ENCODE measurements around the gene XYLT1.
A peak's percentile ranks its signal among the peaks of the same experiment; 100 is the strongest.
"Not testable (repeated sequence)": the region's sequence is repeated elsewhere in the genome, so short reads cannot be mapped to it uniquely, and the experiment has no call there.

XYLT1 gene

DNA sequence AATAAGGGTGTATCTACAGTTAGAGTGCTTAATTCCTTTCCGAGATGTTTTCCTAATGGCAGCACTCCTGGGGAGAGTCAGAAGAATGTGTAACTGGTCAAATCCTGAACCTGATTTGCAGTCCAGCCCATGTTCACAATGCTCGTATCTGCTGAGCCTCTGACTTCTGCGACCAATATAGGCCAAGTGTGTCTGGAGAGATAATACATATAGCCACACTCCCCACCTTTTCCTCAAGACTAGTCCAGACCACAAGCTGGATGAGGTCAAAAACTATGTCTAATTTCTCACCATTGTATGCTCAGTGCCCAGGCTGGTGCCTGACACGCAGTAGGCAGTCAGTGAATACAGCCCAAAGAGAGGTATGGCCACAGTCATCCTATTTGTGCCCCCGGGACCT lies 58.0 kb downstream of the XYLT1 start:
- TF ChIP-seq FOXP2 (optimal IDR thresholded peaks at IDR 0.05; ENCODE audit: control extremely low read depth, extremely low read length, insufficient read depth) (no peak), EZH2 (IDR thresholded peaks at IDR 0.05) (no peak), POLR2AphosphoS5 (IDR thresholded peaks at IDR 0.05; ENCODE audit: borderline replicate concordance, low read depth, low read length) (no peak)
- no peak overlapping the region for H3K9ac ChIP-seq (ENCODE audit: insufficient read length)
- H3K9me3 ChIP-seq (ENCODE audit: low read depth, low read length), result no peaks in the 10 kb centered on the region
- no peaks in the 10 kb centered on the region for H3K36me3 ChIP-seq (ENCODE audit: insufficient read depth, low read length)
- DNase-seq (ENCODE audit: low read depth, low spot score), result no peak
- no peak overlapping the region for H3K27ac ChIP-seq
- H3K4me3 ChIP-seq, result no peak overlapping the region

DNA sequence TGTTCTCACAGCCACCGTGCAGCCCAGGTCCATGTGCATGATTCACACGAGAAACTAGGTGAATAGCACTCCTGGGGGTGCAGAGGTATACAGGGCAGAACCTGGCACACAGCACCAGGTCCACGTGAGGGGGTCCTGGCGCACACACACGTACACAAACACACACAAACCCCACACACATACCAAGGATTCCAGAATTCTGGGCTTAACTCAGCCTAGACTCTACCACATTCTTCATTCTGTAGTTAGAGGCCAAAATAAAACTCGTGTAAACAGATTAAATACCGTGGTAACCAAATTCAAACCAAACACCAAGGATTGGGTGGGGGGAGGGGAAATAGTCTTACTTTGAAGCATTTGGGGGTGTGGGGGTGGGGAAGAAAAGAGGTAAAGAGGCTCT lies 58.5 kb downstream of the XYLT1 start:
- no peak overlapping the region for H3K9ac ChIP-seq (ENCODE audit: insufficient read length)
- TF ChIP-seq EZH2 (IDR thresholded peaks at IDR 0.05) (no peak), POLR2AphosphoS5 (IDR thresholded peaks at IDR 0.05; ENCODE audit: borderline replicate concordance, low read depth, low read length) (no peak), FOXP2 (optimal IDR thresholded peaks at IDR 0.05; ENCODE audit: control extremely low read depth, extremely low read length, insufficient read depth) (no peak)
- H3K36me3 ChIP-seq (ENCODE audit: insufficient read depth, low read length), result no peaks in the 10 kb centered on the region
- H3K9me3 ChIP-seq (ENCODE audit: low read depth, low read length), result no peaks in the 10 kb centered on the region
- no peak for DNase-seq (ENCODE audit: low read depth, low spot score)
- H3K27ac ChIP-seq, result no peak overlapping the region
- H3K4me3 ChIP-seq, result no peak overlapping the region

DNA sequence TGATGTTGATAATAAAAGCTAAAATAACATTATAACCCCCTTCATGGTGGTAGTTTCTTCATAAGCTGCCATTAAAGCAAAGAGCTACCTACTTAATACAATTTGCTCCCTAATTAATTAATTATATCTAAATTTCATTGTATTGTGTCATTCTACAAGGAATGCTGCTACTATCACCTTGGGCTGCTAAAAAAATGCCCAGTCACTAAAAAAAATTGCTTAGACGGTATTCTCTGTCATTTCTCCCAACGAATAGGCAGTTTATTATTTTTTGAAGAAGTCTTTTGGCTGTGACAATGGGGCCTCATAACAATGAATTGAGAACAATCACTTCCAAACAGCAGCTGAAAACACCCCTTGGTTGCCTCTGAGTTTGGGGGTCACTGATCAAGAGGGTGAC lies 59.5 kb downstream of the XYLT1 start:
- H3K27ac ChIP-seq, result no peak overlapping the region
- no peak for DNase-seq (ENCODE audit: low read depth, low spot score)
- TF ChIP-seq POLR2AphosphoS5 (IDR thresholded peaks at IDR 0.05; ENCODE audit: borderline replicate concordance, low read depth, low read length), result no peak
- TF ChIP-seq EZH2 (IDR thresholded peaks at IDR 0.05), result no peak
- no peak for TF ChIP-seq FOXP2 (optimal IDR thresholded peaks at IDR 0.05; ENCODE audit: control extremely low read depth, extremely low read length, insufficient read depth)
- H3K4me3 ChIP-seq, result no peak overlapping the region
- H3K9me3 ChIP-seq (ENCODE audit: low read depth, low read length), result no peaks in the 10 kb centered on the region
- H3K36me3 ChIP-seq (ENCODE audit: insufficient read depth, low read length), result no peaks in the 10 kb centered on the region
- no peak overlapping the region for H3K9ac ChIP-seq (ENCODE audit: insufficient read length)

DNA sequence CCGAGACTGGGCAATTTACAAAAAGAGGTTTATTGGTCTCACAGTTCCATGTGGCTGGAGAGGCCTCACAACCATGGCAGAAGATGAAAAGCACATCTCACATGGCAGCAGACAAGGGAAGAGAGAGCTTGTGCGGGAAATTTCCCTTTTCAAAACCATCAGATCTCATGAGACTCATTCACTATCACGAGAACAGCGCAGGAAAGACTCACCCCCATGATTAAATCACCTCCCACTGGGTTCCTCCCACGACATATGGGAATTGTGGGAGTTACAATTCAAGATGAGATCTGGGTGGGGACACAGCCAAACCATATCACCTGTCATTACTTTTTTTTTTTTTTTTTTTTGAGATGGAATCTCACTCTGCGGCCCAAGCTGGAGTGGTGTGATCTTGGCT lies 60.4 kb downstream of the XYLT1 start:
- not testable (repeated sequence) for DNase-seq (ENCODE audit: low read depth, low spot score); H3K27ac ChIP-seq

DNA sequence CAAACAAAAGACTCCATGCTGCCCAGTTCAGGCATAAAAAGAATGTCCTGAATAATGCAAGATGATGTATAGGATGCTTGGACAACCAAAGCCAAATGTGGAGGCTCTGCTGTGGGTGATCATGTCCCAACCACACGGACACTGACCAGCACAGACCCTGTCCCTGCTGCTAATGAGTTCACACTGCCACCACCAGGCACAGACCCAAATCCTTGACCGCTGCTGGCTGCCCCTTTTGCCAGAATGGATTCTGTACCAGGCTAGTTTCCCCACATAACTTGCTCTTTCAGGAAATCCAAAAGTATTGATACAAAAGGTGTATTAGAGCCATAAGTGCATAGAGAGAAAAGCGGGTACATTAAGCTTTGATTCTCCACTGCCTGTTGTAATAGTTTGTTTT lies 60.9 kb downstream of the XYLT1 start:
- Histone ChIP-seq H3K9ac (ENCODE audit: insufficient read length) (no peak overlapping the region), H3K36me3 (ENCODE audit: insufficient read depth, low read length) (no peaks in the 10 kb centered on the region), H3K4me3 (no peak overlapping the region), H3K9me3 (ENCODE audit: low read depth, low read length) (no peaks in the 10 kb centered on the region), H3K27ac (no peak overlapping the region)
- TF ChIP-seq POLR2AphosphoS5 (IDR thresholded peaks at IDR 0.05; ENCODE audit: borderline replicate concordance, low read depth, low read length) (no peak), EZH2 (IDR thresholded peaks at IDR 0.05) (no peak), FOXP2 (optimal IDR thresholded peaks at IDR 0.05; ENCODE audit: control extremely low read depth, extremely low read length, insufficient read depth) (no peak)
- DNase-seq (ENCODE audit: low read depth, low spot score), result no peak

More for the DNA sequence above, 60.4 kb downstream of the XYLT1 start:
- H3K4me3 ChIP-seq; H3K9ac ChIP-seq (ENCODE audit: insufficient read length); H3K36me3 ChIP-seq (ENCODE audit: insufficient read depth, low read length); H3K9me3 ChIP-seq (ENCODE audit: low read depth, low read length): not testable (repeated sequence)

DNA sequence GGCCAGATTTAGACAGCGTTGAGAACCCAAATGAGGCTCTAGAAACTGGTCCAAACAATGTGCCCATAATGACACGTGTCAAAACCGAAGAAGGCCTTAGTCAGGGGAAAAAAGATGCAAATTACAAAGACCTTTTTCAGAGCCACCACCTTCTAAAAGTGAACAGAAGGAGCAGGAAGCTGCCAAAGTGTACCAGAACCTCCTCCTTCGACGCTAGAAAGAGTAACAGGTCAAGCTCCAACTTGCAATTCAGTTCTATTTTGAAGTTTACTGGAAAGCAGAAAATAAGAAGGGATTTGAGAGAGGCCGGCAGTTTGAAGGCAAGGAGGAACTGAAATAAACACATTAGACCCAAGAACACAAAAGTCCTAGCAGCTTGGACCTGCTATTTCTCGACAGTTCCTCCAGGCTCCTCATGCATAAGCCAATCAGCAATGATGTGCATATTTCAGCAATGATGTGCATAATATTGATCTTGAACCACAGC lies 61.8 kb downstream of the XYLT1 start:
- DNase-seq (ENCODE audit: low read depth, low spot score), result no peak
- H3K4me3 ChIP-seq, result no peak overlapping the region
- no peak overlapping the region for H3K9ac ChIP-seq (ENCODE audit: insufficient read length)
- no peak for TF ChIP-seq FOXP2 (optimal IDR thresholded peaks at IDR 0.05; ENCODE audit: control extremely low read depth, extremely low read length, insufficient read depth)
- no peak for TF ChIP-seq POLR2AphosphoS5 (IDR thresholded peaks at IDR 0.05; ENCODE audit: borderline replicate concordance, low read depth, low read length)
- no peak for TF ChIP-seq EZH2 (IDR thresholded peaks at IDR 0.05)
- no peaks in the 10 kb centered on the region for H3K9me3 ChIP-seq (ENCODE audit: low read depth, low read length)
- H3K27ac ChIP-seq, result no peak overlapping the region
- H3K36me3 ChIP-seq (ENCODE audit: insufficient read depth, low read length), result no peaks in the 10 kb centered on the region

DNA sequence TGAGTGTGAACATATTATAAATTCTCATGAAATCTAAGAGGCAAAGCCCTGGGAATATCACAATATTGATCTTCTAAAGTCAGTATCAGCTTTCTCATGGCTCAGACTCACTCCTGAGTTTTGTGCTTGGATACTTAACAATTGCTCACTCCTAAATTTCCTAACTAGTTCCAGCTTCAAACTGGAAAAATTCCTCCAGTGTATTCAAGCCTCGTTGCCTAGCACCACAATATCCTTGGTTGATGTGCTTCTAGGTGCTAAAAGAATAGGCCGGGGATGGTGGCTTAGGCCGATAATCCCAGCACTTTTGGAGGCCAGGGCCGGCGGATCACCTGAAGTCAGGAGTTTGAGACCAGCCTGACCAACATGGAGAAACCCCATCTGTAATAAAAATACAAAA lies 62.5 kb downstream of the XYLT1 start:
- Histone ChIP-seq H3K9ac (ENCODE audit: insufficient read length) (no peak overlapping the region), H3K4me3 (no peak overlapping the region), H3K36me3 (ENCODE audit: insufficient read depth, low read length) (no peaks in the 10 kb centered on the region), H3K27ac (no peak overlapping the region), H3K9me3 (ENCODE audit: low read depth, low read length) (no peaks in the 10 kb centered on the region)
- TF ChIP-seq FOXP2 (optimal IDR thresholded peaks at IDR 0.05; ENCODE audit: control extremely low read depth, extremely low read length, insufficient read depth) (no peak), EZH2 (IDR thresholded peaks at IDR 0.05) (no peak), POLR2AphosphoS5 (IDR thresholded peaks at IDR 0.05; ENCODE audit: borderline replicate concordance, low read depth, low read length) (no peak)
- no peak for DNase-seq (ENCODE audit: low read depth, low spot score)

DNA sequence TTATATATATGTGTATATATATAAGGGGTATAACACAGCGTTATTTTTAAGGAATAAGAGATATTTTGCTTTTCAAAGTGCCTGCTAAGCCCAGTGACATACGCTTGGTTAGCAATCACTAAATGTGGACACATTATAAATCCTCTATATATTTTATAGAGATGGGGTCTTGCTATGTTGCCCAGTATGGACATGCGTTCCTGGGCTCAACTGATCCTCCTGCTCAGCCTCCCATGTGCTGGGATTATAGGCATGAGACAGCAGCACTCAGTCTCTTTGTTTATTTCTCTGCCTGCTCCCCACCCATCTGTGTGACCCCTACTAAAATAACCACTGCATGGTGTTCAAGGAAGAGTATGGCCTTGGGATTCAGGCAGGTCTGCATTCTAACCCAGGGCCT lies 63.4 kb downstream of the XYLT1 start:
- no peaks in the 10 kb centered on the region for H3K9me3 ChIP-seq (ENCODE audit: low read depth, low read length)
- TF ChIP-seq FOXP2 (optimal IDR thresholded peaks at IDR 0.05; ENCODE audit: control extremely low read depth, extremely low read length, insufficient read depth) (no peak), EZH2 (IDR thresholded peaks at IDR 0.05) (no peak), POLR2AphosphoS5 (IDR thresholded peaks at IDR 0.05; ENCODE audit: borderline replicate concordance, low read depth, low read length) (no peak)
- H3K36me3 ChIP-seq (ENCODE audit: insufficient read depth, low read length), result no peaks in the 10 kb centered on the region
- no peak overlapping the region for H3K4me3 ChIP-seq
- no peak overlapping the region for H3K27ac ChIP-seq
- DNase-seq (ENCODE audit: low read depth, low spot score), result no peak
- no peak overlapping the region for H3K9ac ChIP-seq (ENCODE audit: insufficient read length)

DNA sequence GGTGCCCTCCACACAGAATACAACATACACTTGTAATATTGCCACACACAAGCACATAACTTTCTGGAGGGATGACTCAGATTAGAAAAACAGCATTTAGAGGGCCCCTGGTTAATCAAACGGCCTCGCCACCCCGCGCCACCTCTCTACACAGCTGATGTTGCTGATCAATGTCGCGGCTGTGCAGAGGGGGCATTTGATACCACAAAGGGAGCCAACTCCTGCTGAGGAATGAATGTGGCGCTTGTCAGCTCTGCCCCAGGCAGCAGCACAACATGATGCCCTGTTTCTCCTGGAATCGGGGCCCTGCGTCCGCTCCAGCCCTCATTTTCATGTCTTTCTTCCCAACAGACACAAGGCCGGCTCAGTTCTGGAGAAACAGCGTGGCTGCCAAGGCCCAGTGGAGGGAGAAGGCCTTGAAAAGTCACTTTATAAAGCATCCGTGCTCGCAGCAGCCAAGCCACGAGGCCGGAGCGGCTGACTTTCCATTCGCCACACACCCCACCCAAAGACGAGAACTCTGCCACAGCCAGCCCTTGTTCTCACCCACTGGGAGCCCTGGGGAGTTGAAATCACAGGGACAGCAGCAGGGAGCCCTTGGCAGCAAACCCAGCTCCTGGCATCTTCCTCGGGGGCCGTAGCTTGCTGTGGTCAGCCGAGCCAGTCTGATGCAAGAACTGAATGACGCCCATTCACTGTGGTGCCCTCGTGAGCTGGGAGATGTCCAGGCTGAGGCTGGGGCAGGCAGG lies 65.6 kb downstream of the XYLT1 start:
- Histone ChIP-seq H3K9me3 (ENCODE audit: low read depth, low read length) (no peaks in the 10 kb centered on the region), H3K4me3 (no peak overlapping the region), H3K9ac (ENCODE audit: insufficient read length) (no peak overlapping the region), H3K36me3 (ENCODE audit: insufficient read depth, low read length) (no peaks in the 10 kb centered on the region), H3K27ac (peak overlapping the region; percentile 56)
- TF ChIP-seq EZH2 (IDR thresholded peaks at IDR 0.05), result no peak
- DNase-seq (ENCODE audit: low read depth, low spot score), result no peak

Data from SK-N-MC (cell line).